Loucy (cell line): ENCODE results near the gene ADCY5.

Experiments used
- H2AFZ ChIP-seq: fragments of 200-600 bp; sonication (generic); 2 replicates; pipeline ENCODE4 v1.6.0; 2016; ENCODE audit warnings: antibody characterized with exemption, mild to moderate bottlenecking, low read length, moderate library complexity
- H3F3A ChIP-seq: fragments of 200-600 bp; 2 replicates; pipeline ENCODE4 v1.6.0; 2016; ENCODE audit warnings: antibody characterized with exemption, low read depth, mild to moderate bottlenecking
- H3K27me3 ChIP-seq: fragments of 200-600 bp; sonication (generic); 2 replicates; pipeline ENCODE4 v1.6.1; 2014; ENCODE audit warnings: low read length, mild to moderate bottlenecking; ENCODE audit not compliant: insufficient read depth, poor library complexity, severe bottlenecking
- H3K36me3 ChIP-seq: fragments of 200-600 bp; sonication (generic); 2 replicates; pipeline ENCODE4 v1.6.1; 2016; ENCODE audit warnings: low read length; ENCODE audit not compliant: insufficient read depth
- H3K4me1 ChIP-seq: fragments of 200-600 bp; sonication (generic); 2 replicates; pipeline ENCODE4 v1.5.1; 2014; ENCODE audit warnings: low read length, mild to moderate bottlenecking; ENCODE audit not compliant: insufficient read depth, poor library complexity, severe bottlenecking
- H3K4me2 ChIP-seq: fragments of 200-600 bp; sonication (generic); 2 replicates; pipeline ENCODE4 v1.6.0; 2014; ENCODE audit warnings: antibody characterized with exemption, low read length, low read depth, mild to moderate bottlenecking; ENCODE audit not compliant: poor library complexity, severe bottlenecking
- H3K4me3 ChIP-seq: fragments of 200-600 bp; sonication (generic); 2 replicates; pipeline ENCODE4 v1.5.1; 2014; ENCODE audit warnings: low read length, mild to moderate bottlenecking, mixed read lengths; ENCODE audit not compliant: poor library complexity, severe bottlenecking
- H3K79me2 ChIP-seq: fragments of 200-600 bp; sonication (generic); 2 replicates; pipeline ENCODE4 v1.6.1; 2014; ENCODE audit warnings: low read length; ENCODE audit not compliant: insufficient read depth
- H3K9ac ChIP-seq: fragments of 200-600 bp; sonication (generic); 2 replicates; pipeline ENCODE4 v1.6.0; 2014; ENCODE audit warnings: mild to moderate bottlenecking, low read depth, low read length, moderate library complexity; ENCODE audit not compliant: poor library complexity, severe bottlenecking
- H3K9me2 ChIP-seq: fragments of 200-600 bp; sonication (generic); replicated peaks from 2 replicates; pipeline ENCODE4 v1.6.1; 2016; ENCODE audit warnings: low read depth, low read length, mixed read lengths
- H3K9me3 ChIP-seq: fragments of 200-600 bp; sonication (generic); 2 replicates; pipeline ENCODE4 v1.6.1; 2014; ENCODE audit warnings: mild to moderate bottlenecking, antibody characterized with exemption, low read length, low read depth; ENCODE audit not compliant: insufficient read depth
- H4K20me1 ChIP-seq: fragments of 200-600 bp; sonication (generic); 2 replicates; pipeline ENCODE4 v1.6.0; 2014; ENCODE audit warnings: antibody characterized with exemption, low read length, mild to moderate bottlenecking; ENCODE audit not compliant: insufficient read depth, poor library complexity, severe bottlenecking
- CTCF ChIP-seq: fragments of 200-600 bp; sonication (generic); conservative IDR thresholded peaks from 2 replicates; pipeline ENCODE4 v1.5.1; 2014; ENCODE audit warnings: mild to moderate bottlenecking, antibody characterized with exemption, low read length
- EZH2phosphoT487 ChIP-seq: fragments of 200-600 bp; IDR thresholded peaks from 2 replicates; pipeline ENCODE4 v1.6.1; 2018; ENCODE audit warnings: antibody characterized with exemption, mild to moderate bottlenecking, moderate library complexity, borderline replicate concordance

Gene ADCY5

GRCh38 chr3:123331651-123332050 lies 117.2 kb downstream of the ADCY5 start:
- no peaks in the 10 kb centered on the region for H3K9me3 ChIP-seq
- H3K4me2 ChIP-seq: no peak overlapping the region
- peaks cover 30% of the 10 kb centered on the region for H3K4me1 ChIP-seq
- no peaks in the 10 kb centered on the region for H3K27me3 ChIP-seq
- H2AFZ ChIP-seq: no peak overlapping the region
- H3K9ac ChIP-seq: no peak overlapping the region
- no peaks in the 10 kb centered on the region for H3K9me2 ChIP-seq
- H3F3A ChIP-seq: no peaks in the 10 kb centered on the region
- no peaks in the 10 kb centered on the region for H3K36me3 ChIP-seq
- H3K4me3 ChIP-seq: no peak overlapping the region
- TF ChIP-seq EZH2phosphoT487: no peak
- no peak for TF ChIP-seq CTCF
- H4K20me1 ChIP-seq: no peaks in the 10 kb centered on the region
- no peaks in the 10 kb centered on the region for H3K79me2 ChIP-seq

- Histone ChIP-seq H3K36me3 (no peaks in the 10 kb centered on the region), H3F3A (no peaks in the 10 kb centered on the region), H3K9me2 (no peaks in the 10 kb centered on the region), H3K27me3 (no peaks in the 10 kb centered on the region), H3K4me3 (no peak overlapping the region), H3K9me3 (no peaks in the 10 kb centered on the region), H3K9ac (no peak overlapping the region), H3K4me1 (peaks cover 24% of the 10 kb centered on the region), H2AFZ (no peak overlapping the region), H4K20me1 (no peaks in the 10 kb centered on the region), H3K79me2 (no peaks in the 10 kb centered on the region), H3K4me2 (no peak overlapping the region)
- no peak for TF ChIP-seq CTCF
- no peak for TF ChIP-seq EZH2phosphoT487
Observed at GRCh38 chr3:123331006-123331405, 117.9 kb downstream of the ADCY5 start.

DNA sequence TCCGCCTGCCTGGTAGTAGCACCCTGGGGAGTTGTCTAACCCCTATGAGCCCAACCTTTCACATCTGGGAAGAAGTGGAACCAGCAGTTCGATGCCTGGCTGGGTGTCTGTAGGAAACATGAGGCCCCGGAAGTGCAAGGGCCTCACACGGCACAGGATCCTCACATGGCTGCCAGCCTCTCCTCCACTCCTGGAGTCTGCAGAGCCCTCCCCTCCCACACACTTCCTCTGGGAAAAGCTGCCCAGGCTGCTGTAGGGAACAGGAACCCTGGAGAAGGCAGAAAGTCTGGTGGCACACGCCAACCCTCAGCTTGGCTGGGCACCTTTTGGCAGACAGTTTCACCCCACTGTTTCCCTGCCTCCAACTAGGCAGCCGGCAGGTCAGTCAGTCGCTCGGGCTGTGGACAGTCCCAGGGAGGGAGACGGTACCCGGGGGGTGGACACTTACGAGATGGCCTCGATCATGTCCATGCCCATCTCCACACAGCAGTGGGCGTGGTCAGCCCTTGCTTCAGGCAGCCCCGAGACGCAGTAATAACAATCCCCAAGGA lies 118.4 kb downstream of the ADCY5 start:
- H3K9me3 ChIP-seq: no peaks in the 10 kb centered on the region
- TF ChIP-seq EZH2phosphoT487 (no peak), CTCF (no peak)
- no peaks in the 10 kb centered on the region for H3K79me2 ChIP-seq
- no peaks in the 10 kb centered on the region for H3K9me2 ChIP-seq
- no peak overlapping the region for H3K9ac ChIP-seq
- H4K20me1 ChIP-seq: no peaks in the 10 kb centered on the region
- H2AFZ ChIP-seq: no peak overlapping the region
- H3K4me3 ChIP-seq: no peak overlapping the region
- H3K27me3 ChIP-seq: no peaks in the 10 kb centered on the region
- H3K4me1 ChIP-seq: peaks cover 19% of the 10 kb centered on the region
- H3F3A ChIP-seq: no peaks in the 10 kb centered on the region
- H3K36me3 ChIP-seq: no peaks in the 10 kb centered on the region
- H3K4me2 ChIP-seq: no peak overlapping the region
